Esophagus (tissue), 2 donors: ENCODE data around the gene TXNRD2. TPM values are rescaled to one million over a fixed set of nuclear protein-coding genes. Genes with fewer than 3 reads are reported as not detected.

Source experiments
- H3K27ac ChIP-seq, 2 donors: one replicate each; pipeline ENCODE4 v1.5.1; 2013; ENCODE audit warnings: low read depth in 2 of 2, mild to moderate bottlenecking in 2 of 2, inconsistent platforms in 1 of 2, low read length in 1 of 2, moderate library complexity in 1 of 2
- H3K27me3 ChIP-seq, 2 donors: one replicate each; pipeline ENCODE4 v1.6.1; 2013; ENCODE audit warnings: low read length in 2 of 2, control low read depth in 1 of 2, mild to moderate bottlenecking in 1 of 2; ENCODE audit not compliant: insufficient read depth in 2 of 2, control insufficient read depth in 1 of 2
- H3K36me3 ChIP-seq, 2 donors: one replicate each; pipeline ENCODE4 v1.6.1; 2013; ENCODE audit warnings: low read length in 1 of 2; ENCODE audit not compliant: control insufficient read depth in 2 of 2, insufficient read depth in 2 of 2
- H3K4me1 ChIP-seq, 2 donors: one replicate each; pipeline ENCODE4 v1.6.1; 2013; ENCODE audit warnings: low read length in 1 of 2; ENCODE audit not compliant: control insufficient read depth in 2 of 2, insufficient read depth in 2 of 2
- H3K4me3 ChIP-seq, 2 donors: one replicate each; pipeline ENCODE4 v1.5.1; 2013; ENCODE audit warnings: low read length in 2 of 2, mild to moderate bottlenecking in 2 of 2, low read depth in 1 of 2, moderate library complexity in 1 of 2
- H3K9me3 ChIP-seq, 2 donors: one replicate each; pipeline ENCODE4 v1.6.1; 2013; ENCODE audit warnings: mild to moderate bottlenecking in 2 of 2, low read depth in 1 of 2, low read length in 1 of 2, moderate library complexity in 1 of 2; ENCODE audit not compliant: control insufficient read depth in 2 of 2, insufficient read depth in 1 of 2
- WGBS, 2 donors: extraction: QIAGEN DNeasy Blood & Tissue Kit; methylation state at CpG; one replicate each; pipeline ENCODE4 v1.1.7; 2013; 5-methylcytosine and 5-hydroxymethylcytosine counted together
- polyA plus RNA-seq, 2 donors: library from polyadenylated mRNA; stranded (reverse); fragments of 200-250 nt; gene quantifications; one replicate each; pipeline ENCODE4 v1.2.3, GENCODE V29; 2013
- donor health status: healthy with polysubstance abuse.
- donor health status: Bipolar disorder and iron deficiency.

The TXNRD2 gene
- polyA plus RNA-seq, 2 donors, result 9.6 to 20.6 TPM

- WGBS, 2 donors, result 91% methylated on average over 12 of the region's 12 CpGs
- H3K36me3 ChIP-seq, result peaks cover 0 to 2% of the 10 kb centered on the region in 2 donors
- no peaks in the 10 kb centered on the region for H3K9me3 ChIP-seq
- H3K27me3 ChIP-seq, result no peaks in the 10 kb centered on the region
- no peak overlapping the region for H3K4me3 ChIP-seq
- H3K27ac ChIP-seq, result no peak overlapping the region
- peaks cover 0 to 2% of the 10 kb centered on the region in 2 donors for H3K4me1 ChIP-seq
Observed at GRCh38 chr22:19923914-19924513, 17.6 kb downstream of the TXNRD2 start.

DNA sequence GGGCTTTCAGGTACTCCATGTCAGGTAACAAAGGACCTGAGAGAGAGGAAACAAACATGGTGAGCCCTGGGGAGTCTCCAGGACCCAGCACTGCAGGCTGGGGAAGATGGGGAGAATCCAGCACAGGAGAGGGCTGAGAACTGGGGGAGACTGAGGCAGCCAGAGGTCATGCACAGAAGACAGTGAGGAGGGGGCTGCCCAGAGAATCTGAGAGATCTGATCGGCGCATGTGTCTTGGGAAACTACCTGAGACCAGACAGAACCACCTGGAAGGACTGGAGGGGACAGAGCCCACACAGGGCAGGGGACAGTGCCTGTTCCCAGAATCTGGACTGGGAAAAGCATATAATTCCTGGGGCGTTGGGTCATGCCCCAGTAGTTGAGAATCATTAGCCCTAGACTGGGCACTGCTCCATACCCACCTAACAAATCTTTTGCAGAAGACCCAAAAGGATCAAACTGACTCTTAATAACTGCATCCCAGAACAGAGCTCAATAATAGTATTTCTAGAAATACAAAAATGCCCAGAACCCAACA is 20.0 kb downstream of the TXNRD2 start:
- WGBS, 2 donors, result 79 to 81% methylated on average over 3 of the region's 3 CpGs
- Histone ChIP-seq H3K27ac (no peak overlapping the region), H3K4me1 (peaks cover 0 to 2% of the 10 kb centered on the region in 2 donors), H3K36me3 (peaks cover 5 to 18% of the 10 kb centered on the region in 2 donors), H3K9me3 (no peaks in the 10 kb centered on the region), H3K4me3 (no peak overlapping the region), H3K27me3 (no peaks in the 10 kb centered on the region)

- H3K4me3 ChIP-seq, result no peak overlapping the region
- H3K27me3 ChIP-seq, result no peaks in the 10 kb centered on the region
- no peak overlapping the region for H3K27ac ChIP-seq
- no peaks in the 10 kb centered on the region for H3K9me3 ChIP-seq
- H3K36me3 ChIP-seq, result peaks cover 17 to 28% of the 10 kb centered on the region in 2 donors
- H3K4me1 ChIP-seq, result peaks cover 0 to 2% of the 10 kb centered on the region in 2 donors
- 96 to 97% methylated on average over 11 to 13 of the region's 13 CpGs for WGBS, 2 donors
Observed at GRCh38 chr22:19919701-19920363, 21.8 kb downstream of the TXNRD2 start.

GRCh38 chr22:19918332-19919106 is 23.1 kb downstream of the TXNRD2 start:
- no peak overlapping the region for H3K4me3 ChIP-seq
- no peaks in the 10 kb centered on the region for H3K27me3 ChIP-seq
- H3K27ac ChIP-seq, result no peak overlapping the region
- H3K4me1 ChIP-seq, result peaks cover 0 to 2% of the 10 kb centered on the region in 2 donors
- WGBS, 2 donors, result 84% methylated on average over 23 of the region's 23 CpGs
- peaks cover 22 to 34% of the 10 kb centered on the region in 2 donors for H3K36me3 ChIP-seq
- no peaks in the 10 kb centered on the region for H3K9me3 ChIP-seq

GRCh38 chr22:19917389-19918138 is 24.1 kb downstream of the TXNRD2 start:
- Histone ChIP-seq H3K4me1 (peaks cover 0 to 2% of the 10 kb centered on the region in 2 donors), H3K27ac (no peak overlapping the region), H3K4me3 (no peak overlapping the region), H3K9me3 (no peaks in the 10 kb centered on the region), H3K36me3 (peaks cover 22 to 36% of the 10 kb centered on the region in 2 donors), H3K27me3 (no peaks in the 10 kb centered on the region)
- 90 to 95% methylated on average over 12 of the region's 12 CpGs for WGBS, 2 donors

- Histone ChIP-seq H3K27ac (no peak overlapping the region), H3K4me1 (peaks cover 0 to 2% of the 10 kb centered on the region in 2 donors), H3K4me3 (no peak overlapping the region), H3K9me3 (no peaks in the 10 kb centered on the region), H3K36me3 (peaks cover 22 to 38% of the 10 kb centered on the region in 2 donors), H3K27me3 (no peaks in the 10 kb centered on the region)
- 79 to 84% methylated on average over 7 of the region's 7 CpGs for WGBS, 2 donors
Observed at GRCh38 chr22:19916941-19917340, 24.7 kb downstream of the TXNRD2 start.

GRCh38 chr22:19916006-19916405 is 25.6 kb downstream of the TXNRD2 start:
- WGBS, 2 donors, result 81 to 84% methylated on average over 9 of the region's 9 CpGs

DNA sequence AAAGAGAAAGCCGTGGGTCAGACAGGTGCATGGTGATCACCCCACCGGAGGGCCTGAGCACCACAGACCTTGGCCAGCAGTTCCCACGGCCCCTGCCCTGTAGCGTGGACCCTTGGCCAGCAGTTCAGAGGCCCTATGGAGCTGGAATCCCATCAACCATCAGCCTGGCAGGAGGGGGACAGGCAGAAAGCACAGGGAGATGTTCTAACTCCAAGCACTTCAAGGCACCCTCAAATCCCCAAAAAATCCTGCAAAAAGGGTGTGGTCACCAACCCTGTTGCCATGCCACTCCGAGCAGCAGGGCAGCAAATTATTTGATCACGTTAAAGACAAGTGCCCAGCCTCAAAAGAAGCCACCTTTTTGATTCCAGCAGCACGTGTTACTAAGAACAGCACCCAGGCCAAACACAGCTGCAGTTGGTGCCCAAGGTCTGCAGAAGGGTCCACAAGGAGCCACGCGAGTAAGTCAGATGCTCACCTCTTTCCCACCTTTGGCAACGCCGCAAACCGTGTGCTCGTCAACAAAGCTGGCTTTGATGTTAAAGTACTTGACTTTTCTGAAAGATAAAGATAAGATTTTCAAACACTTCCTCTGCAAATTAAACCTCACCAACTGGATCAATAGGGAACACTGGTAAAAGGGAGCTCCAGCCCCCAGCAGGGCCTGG is 26.2 kb downstream of the TXNRD2 start:
- H3K27ac ChIP-seq, result no peak overlapping the region
- no peaks in the 10 kb centered on the region for H3K4me1 ChIP-seq
- WGBS, 2 donors, result 84 to 86% methylated on average over 13 of the region's 13 CpGs
- peaks cover 22 to 44% of the 10 kb centered on the region in 2 donors for H3K36me3 ChIP-seq
- no peaks in the 10 kb centered on the region for H3K9me3 ChIP-seq
- H3K4me3 ChIP-seq, result no peak overlapping the region
- no peaks in the 10 kb centered on the region for H3K27me3 ChIP-seq

More at GRCh38 chr22:19916006-19916405, 25.6 kb downstream of the TXNRD2 start:
- H3K36me3 ChIP-seq, result peaks cover 22 to 44% of the 10 kb centered on the region in 2 donors
- no peaks in the 10 kb centered on the region for H3K4me1 ChIP-seq
- H3K27ac ChIP-seq, result no peak overlapping the region
- no peaks in the 10 kb centered on the region for H3K9me3 ChIP-seq
- no peak overlapping the region for H3K4me3 ChIP-seq
- no peaks in the 10 kb centered on the region for H3K27me3 ChIP-seq
